ENCODE data around the gene EPB41. TPM values are rescaled to one million over a fixed set of nuclear protein-coding genes. Genes with fewer than 3 reads are reported as not detected.

EPB41 gene
- total and polyA plus RNA-seq, 2 of the 8 experiments (the other 6 are each of a cell fraction or from before 2014, with no cell fraction given) = 36.7 to 109 TPM

- WGBS, 2 experiments (ENCODE audit: extremely low coverage in 1 of 2, insufficient coverage in 1 of 2, insufficient read length in 1 of 2, insufficient replicate concordance in 2 of 2, low coverage in 1 of 2, low lambda C conversion rate in 2 of 2, missing lambda C conversion rate in 1 of 2) = 73% methylated on average over 6 of the region's 6 CpGs; no CpG with 5 or more reads in 1 of the 2 experiments
- CTCF ChIA-PET (ENCODE audit: partially characterized antibody) = interaction anchor here (0.9 to 2.0 kb wide), 7 partner anchors 32 to 249 kb away, joined by 3 to 10 read pairs (median 3); partner anchors contain the start of gene SRSF4
- peak overlapping the region; percentile 44 for H3K4ac ChIP-seq (replicated peaks; ENCODE audit: insufficient read length, low read depth, low read length)
- TF ChIP-seq POU5F1 (IDR thresholded peaks at IDR 0.05; ENCODE audit: low read depth, low read length) (no peak), NANOG (IDR thresholded peaks at IDR 0.05; ENCODE audit: insufficient read depth, low read depth, low read length, poor library complexity, severe bottlenecking) (no peak), JUN (IDR thresholded peaks at IDR 0.05; ENCODE audit: low read depth, low read length) (no peak), USF2 (IDR thresholded peaks at IDR 0.05; ENCODE audit: low read length) (no peak), EZH2 (IDR thresholded peaks at IDR 0.05; ENCODE audit: low read depth, low read length, severe bottlenecking) (no peak), BCL11A (IDR thresholded peaks at IDR 0.05; ENCODE audit: low read depth in 2 of 2, low read length in 2 of 2) (no peak), TBP (IDR thresholded peaks at IDR 0.05; ENCODE audit: low read depth, low read length) (no peak)
- H2BK20ac ChIP-seq (ENCODE audit: low read length) = 0 out of 2 replicates have a peak overlapping the region, but pooled peaks have one; percentile 90
- no peaks in the 10 kb centered on the region for H3K9me3 ChIP-seq (ENCODE audit: insufficient read depth in 2 of 2, low read depth in 1 of 2, low read length in 1 of 2)
- H3K36me3 ChIP-seq (ENCODE audit: control insufficient read depth in 2 of 4, insufficient read depth in 4 of 4, low read length in 3 of 4) = no peaks in the 10 kb centered on the region
- H4K8ac ChIP-seq (ENCODE audit: extremely low read depth, insufficient read depth, low read length) = peak overlapping the region; percentile 45
- peak overlapping the region; percentile 78; the same call in 1 of the 2 replicates for H2AK5ac ChIP-seq (ENCODE audit: low read depth, low read length)
- H3K27me3 ChIP-seq (replicated peaks in 1 of 4; ENCODE audit: control insufficient read depth in 3 of 4, extremely low read depth in 1 of 4, insufficient read depth in 3 of 4, low read length in 3 of 4) = peaks cover 0 to 37% (median 22%) of the 10 kb centered on the region in 4 experiments; a peak in 6 of 7 replicates
- no peak overlapping the region for H3K9ac ChIP-seq (replicated peaks in 1 of 4; ENCODE audit: extremely low read depth in 1 of 4, low read depth in 3 of 4, low read length in 3 of 4)
- no peak overlapping the region for H4K5ac ChIP-seq (ENCODE audit: insufficient read length, low read depth, low read length)
- no peak overlapping the region for H2BK120ac ChIP-seq (replicated peaks; ENCODE audit: low read depth, low read length)
- H3K18ac ChIP-seq (ENCODE audit: extremely low read depth, low read length) = peak overlapping the region; percentile 48; the same call in 1 of the 2 replicates
- peaks cover 0 to 2% of the 10 kb centered on the region in 2 experiments for H4K20me1 ChIP-seq (replicated peaks in 1 of 2; ENCODE audit: control insufficient read depth in 1 of 2, insufficient read depth in 2 of 2, low read length in 2 of 2)
- no peak overlapping the region; the same call in 1 of the 2 replicates for H2BK5ac ChIP-seq (ENCODE audit: low read depth, low read length)
- H4K91ac ChIP-seq (replicated peaks; ENCODE audit: insufficient read length, low read length) = peak overlapping the region; percentile 95
- no peak overlapping the region for H3K56ac ChIP-seq (replicated peaks; ENCODE audit: insufficient read length, low read depth, low read length)
- peaks cover 30% of the 10 kb centered on the region; the same call in 1 of the 2 replicates for H3K23me2 ChIP-seq (ENCODE audit: low read depth, low read length)
- FAIRE-seq (no peak), DNase-seq (ENCODE audit: low read depth in 1 of 2, low spot score in 2 of 2) (no peak)
- no peak overlapping the region for H3K4me3 ChIP-seq (ENCODE audit: extremely low read depth in 1 of 4, insufficient read depth in 2 of 4, low read depth in 3 of 4, low read length in 4 of 4)
- H3K79me2 ChIP-seq (ENCODE audit: control insufficient read depth in 1 of 2, insufficient read depth in 2 of 2, low read length in 2 of 2) = no peaks in the 10 kb centered on the region
- H3K23ac ChIP-seq (ENCODE audit: insufficient read length) = no peak overlapping the region
- H2BK15ac ChIP-seq (ENCODE audit: low read length) = peak overlapping the region; percentile 99
- peaks cover 0 to 19% (median 9%) of the 10 kb centered on the region in 4 experiments; a peak in 6 of 7 replicates for H3K4me1 ChIP-seq (replicated peaks in 1 of 4; ENCODE audit: control insufficient read depth in 3 of 4, insufficient read depth in 4 of 4, low read length in 3 of 4)
- H2AFZ ChIP-seq (ENCODE audit: low read length) = no peak overlapping the region
- H3K14ac ChIP-seq (ENCODE audit: insufficient read length) = no peak overlapping the region
- H3K27ac ChIP-seq (ENCODE audit: low read depth, low read length) = no peak overlapping the region
- peak overlapping the region in 1 of 2 experiments; percentile 91; a peak in 1 of 4 replicates for H3K4me2 ChIP-seq (ENCODE audit: insufficient read depth in 1 of 2, low read depth in 2 of 2, low read length in 2 of 2)
- H3K79me1 ChIP-seq (ENCODE audit: low read depth, low read length) = no peaks in the 10 kb centered on the region
- H2BK12ac ChIP-seq (ENCODE audit: low read depth, low read length) = peak overlapping the region; percentile 96
- POLR2A ChIA-PET (ENCODE audit: partially characterized antibody) = interaction anchor here (0.8 to 6.9 kb wide), 7 partner anchors 9 to 223 kb away, joined by 3 to 77 read pairs (median 4); partner anchors contain the start of gene SRSF4
Observed at GRCh38 chr1:29125788-29126187, 211.4 kb downstream of the EPB41 start.
